Loucy (cell line): ENCODE measurements around the gene FKBP3.

Source experiments
- H2AFZ ChIP-seq: fragments of 200-600 bp; sonication (generic); 2 replicates; pipeline ENCODE4 v1.6.0; 2016; ENCODE audit warnings: antibody characterized with exemption, mild to moderate bottlenecking, low read length, moderate library complexity
- H3F3A ChIP-seq: fragments of 200-600 bp; 2 replicates; pipeline ENCODE4 v1.6.0; 2016; ENCODE audit warnings: antibody characterized with exemption, low read depth, mild to moderate bottlenecking
- H3K27me3 ChIP-seq: fragments of 200-600 bp; sonication (generic); 2 replicates; pipeline ENCODE4 v1.6.1; 2014; ENCODE audit warnings: low read length, mild to moderate bottlenecking; ENCODE audit not compliant: insufficient read depth, poor library complexity, severe bottlenecking
- H3K36me3 ChIP-seq: fragments of 200-600 bp; sonication (generic); 2 replicates; pipeline ENCODE4 v1.6.1; 2016; ENCODE audit warnings: low read length; ENCODE audit not compliant: insufficient read depth
- H3K4me1 ChIP-seq: fragments of 200-600 bp; sonication (generic); 2 replicates; pipeline ENCODE4 v1.5.1; 2014; ENCODE audit warnings: low read length, mild to moderate bottlenecking; ENCODE audit not compliant: insufficient read depth, poor library complexity, severe bottlenecking
- H3K4me2 ChIP-seq: fragments of 200-600 bp; sonication (generic); 2 replicates; pipeline ENCODE4 v1.6.0; 2014; ENCODE audit warnings: antibody characterized with exemption, low read length, low read depth, mild to moderate bottlenecking; ENCODE audit not compliant: poor library complexity, severe bottlenecking
- H3K4me3 ChIP-seq: fragments of 200-600 bp; sonication (generic); 2 replicates; pipeline ENCODE4 v1.5.1; 2014; ENCODE audit warnings: low read length, mild to moderate bottlenecking, mixed read lengths; ENCODE audit not compliant: poor library complexity, severe bottlenecking
- H3K79me2 ChIP-seq: fragments of 200-600 bp; sonication (generic); 2 replicates; pipeline ENCODE4 v1.6.1; 2014; ENCODE audit warnings: low read length; ENCODE audit not compliant: insufficient read depth
- H3K9ac ChIP-seq: fragments of 200-600 bp; sonication (generic); 2 replicates; pipeline ENCODE4 v1.6.0; 2014; ENCODE audit warnings: mild to moderate bottlenecking, low read depth, low read length, moderate library complexity; ENCODE audit not compliant: poor library complexity, severe bottlenecking
- H3K9me2 ChIP-seq: fragments of 200-600 bp; sonication (generic); replicated peaks from 2 replicates; pipeline ENCODE4 v1.6.1; 2016; ENCODE audit warnings: low read depth, low read length, mixed read lengths
- H3K9me3 ChIP-seq: fragments of 200-600 bp; sonication (generic); 2 replicates; pipeline ENCODE4 v1.6.1; 2014; ENCODE audit warnings: mild to moderate bottlenecking, antibody characterized with exemption, low read length, low read depth; ENCODE audit not compliant: insufficient read depth
- H4K20me1 ChIP-seq: fragments of 200-600 bp; sonication (generic); 2 replicates; pipeline ENCODE4 v1.6.0; 2014; ENCODE audit warnings: antibody characterized with exemption, low read length, mild to moderate bottlenecking; ENCODE audit not compliant: insufficient read depth, poor library complexity, severe bottlenecking
- EZH2phosphoT487 ChIP-seq: fragments of 200-600 bp; IDR thresholded peaks from 2 replicates; pipeline ENCODE4 v1.6.1; 2018; ENCODE audit warnings: antibody characterized with exemption, mild to moderate bottlenecking, moderate library complexity, borderline replicate concordance
- TF ChIP-seq, protein P1 (sequence below): fragments of 200-600 bp; sonication (generic); conservative IDR thresholded peaks from 2 replicates; pipeline ENCODE4 v1.5.1; 2014; ENCODE audit warnings: mild to moderate bottlenecking, antibody characterized with exemption, low read length

Gene FKBP3

DNA sequence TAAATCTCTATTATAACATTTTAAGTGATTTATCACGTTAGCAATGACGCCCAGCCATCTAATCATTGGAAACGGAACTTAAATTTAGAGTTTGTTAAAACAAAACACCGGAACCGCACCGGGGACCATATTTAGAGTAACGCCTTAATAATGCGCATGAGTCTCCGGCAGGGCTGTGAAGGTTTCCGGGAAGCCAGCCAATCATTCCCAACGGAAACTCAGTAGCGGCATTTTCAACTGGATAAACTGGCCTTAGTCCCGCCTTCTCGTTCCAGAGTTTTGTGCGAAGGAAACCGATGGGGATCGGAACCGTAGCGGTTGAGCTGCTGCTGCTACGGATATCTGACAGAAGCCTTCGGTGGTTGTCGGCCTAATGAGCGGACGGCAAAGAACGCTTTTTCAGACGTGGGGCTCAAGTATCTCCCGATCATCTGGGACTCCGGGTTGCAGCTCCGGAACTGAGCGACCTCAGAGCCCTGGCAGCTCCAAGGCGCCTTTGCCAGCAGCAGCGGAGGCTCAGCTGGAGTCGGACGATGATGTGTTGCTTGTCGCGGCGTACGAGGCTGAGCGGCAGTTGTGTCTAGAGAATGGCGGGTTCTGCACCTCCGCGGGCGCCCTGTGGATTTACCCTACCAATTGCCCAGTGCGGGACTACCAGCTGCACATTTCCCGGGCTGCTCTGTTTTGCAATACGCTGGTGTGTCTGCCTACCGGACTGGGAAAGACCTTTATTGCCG is 1.5 kb upstream of the FKBP3 start, which contains the start of gene FANCM:
Gene FANCM, plus strand, starts transcription at position 272 of the 737 bp plus-strand sequence. Its CDS starts 102 bp downstream, at position 374.
- TF ChIP-seq, protein P1, sequence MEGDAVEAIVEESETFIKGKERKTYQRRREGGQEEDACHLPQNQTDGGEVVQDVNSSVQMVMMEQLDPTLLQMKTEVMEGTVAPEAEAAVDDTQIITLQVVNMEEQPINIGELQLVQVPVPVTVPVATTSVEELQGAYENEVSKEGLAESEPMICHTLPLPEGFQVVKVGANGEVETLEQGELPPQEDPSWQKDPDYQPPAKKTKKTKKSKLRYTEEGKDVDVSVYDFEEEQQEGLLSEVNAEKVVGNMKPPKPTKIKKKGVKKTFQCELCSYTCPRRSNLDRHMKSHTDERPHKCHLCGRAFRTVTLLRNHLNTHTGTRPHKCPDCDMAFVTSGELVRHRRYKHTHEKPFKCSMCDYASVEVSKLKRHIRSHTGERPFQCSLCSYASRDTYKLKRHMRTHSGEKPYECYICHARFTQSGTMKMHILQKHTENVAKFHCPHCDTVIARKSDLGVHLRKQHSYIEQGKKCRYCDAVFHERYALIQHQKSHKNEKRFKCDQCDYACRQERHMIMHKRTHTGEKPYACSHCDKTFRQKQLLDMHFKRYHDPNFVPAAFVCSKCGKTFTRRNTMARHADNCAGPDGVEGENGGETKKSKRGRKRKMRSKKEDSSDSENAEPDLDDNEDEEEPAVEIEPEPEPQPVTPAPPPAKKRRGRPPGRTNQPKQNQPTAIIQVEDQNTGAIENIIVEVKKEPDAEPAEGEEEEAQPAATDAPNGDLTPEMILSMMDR: no peak
- TF ChIP-seq EZH2phosphoT487: no peak
- Histone ChIP-seq H2AFZ (peak within 1 kb of the TSS; percentile 98), H3K9me3 (no peaks in the 10 kb centered on the region), H3K4me1 (peaks cover 49% of the 10 kb centered on the region), H3K9ac (peak within 1 kb of the TSS; percentile 87), H3K9me2 (no peaks in the 10 kb centered on the region), H3K4me3 (peak within 1 kb of the TSS; percentile 98), H3K27me3 (no peaks in the 10 kb centered on the region), H4K20me1 (peaks cover 34% of the 10 kb centered on the region), H3K36me3 (no peaks in the 10 kb centered on the region), H3K4me2 (peak within 1 kb of the TSS; percentile 95), H3K79me2 (peaks cover 80% of the 10 kb centered on the region), H3F3A (peaks cover 4% of the 10 kb centered on the region; the same call in 1 of the 2 replicates)

DNA sequence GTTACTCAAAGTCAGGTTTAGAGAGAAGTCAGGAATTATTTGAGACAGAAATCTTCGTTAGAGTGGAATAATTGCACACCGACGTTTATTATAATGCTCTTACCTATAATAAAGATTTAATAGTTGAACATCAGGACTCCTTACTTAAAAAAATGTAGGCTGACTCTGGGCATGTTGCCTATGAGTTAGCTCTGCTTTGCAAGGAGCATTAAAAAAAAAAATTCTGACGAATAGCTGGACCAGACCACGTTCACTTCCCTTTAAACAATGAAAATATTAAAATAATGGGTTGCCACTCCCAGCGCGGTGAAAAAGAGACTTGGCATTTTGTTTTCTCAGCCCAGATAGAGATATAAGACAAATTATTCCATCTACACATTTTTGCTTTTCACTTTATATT is 875 bp upstream of the FKBP3 start:
- H3K4me3 ChIP-seq: peak overlapping the region; percentile 98
- no peaks in the 10 kb centered on the region for H3K9me3 ChIP-seq
- TF ChIP-seq, protein P1: no peak
- TF ChIP-seq EZH2phosphoT487: no peak
- H3K79me2 ChIP-seq: peaks cover 74% of the 10 kb centered on the region
- H3K36me3 ChIP-seq: no peaks in the 10 kb centered on the region
- H3K4me1 ChIP-seq: peaks cover 49% of the 10 kb centered on the region
- no peaks in the 10 kb centered on the region for H3K27me3 ChIP-seq
- peak overlapping the region; percentile 87 for H3K9ac ChIP-seq
- no peaks in the 10 kb centered on the region for H3K9me2 ChIP-seq
- H4K20me1 ChIP-seq: peaks cover 34% of the 10 kb centered on the region
- peak overlapping the region; percentile 95 for H3K4me2 ChIP-seq
- peak overlapping the region; percentile 98 for H2AFZ ChIP-seq
- H3F3A ChIP-seq: peaks cover 4% of the 10 kb centered on the region; the same call in 1 of the 2 replicates

DNA sequence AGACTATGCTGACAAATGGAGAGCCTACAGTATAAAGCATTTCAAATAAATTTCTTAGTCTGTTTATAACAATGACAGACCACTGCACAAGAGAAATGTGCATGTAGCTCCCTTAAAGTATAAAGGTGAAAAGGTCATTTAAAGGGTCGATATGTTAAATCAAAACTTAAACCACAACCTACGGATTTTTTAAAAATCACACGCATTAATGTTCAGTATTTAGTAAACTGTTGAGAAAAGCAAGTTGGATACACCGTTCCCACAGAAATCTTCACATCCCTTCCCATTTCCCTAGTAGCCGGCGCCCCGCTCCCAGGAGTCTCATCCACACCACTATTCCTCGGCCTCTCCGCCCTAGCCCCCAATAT is 614 bp downstream of the FKBP3 start:
- H2AFZ ChIP-seq: peak overlapping the region; percentile 90
- H3K9me3 ChIP-seq: no peaks in the 10 kb centered on the region
- no peak for TF ChIP-seq EZH2phosphoT487
- TF ChIP-seq, protein P1: no peak
- peaks cover 48% of the 10 kb centered on the region for H3K4me1 ChIP-seq
- peak overlapping the region; percentile 98 for H3K4me2 ChIP-seq
- peak overlapping the region; percentile 98 for H3K9ac ChIP-seq
- H4K20me1 ChIP-seq: peaks cover 32% of the 10 kb centered on the region
- no peaks in the 10 kb centered on the region for H3K9me2 ChIP-seq
- H3K36me3 ChIP-seq: no peaks in the 10 kb centered on the region
- H3K27me3 ChIP-seq: no peaks in the 10 kb centered on the region
- H3K79me2 ChIP-seq: peaks cover 67% of the 10 kb centered on the region
- H3K4me3 ChIP-seq: peak overlapping the region; percentile 98
- H3F3A ChIP-seq: peaks cover 4% of the 10 kb centered on the region; the same call in 1 of the 2 replicates
